Mammary epithelial cell (primary cell): ENCODE results near the gene MAP3K7.

ENCODE experiments used
- CTCF ChIP-seq, 2 donors: IDR thresholded peaks in 1 of 2; conservative IDR thresholded peaks in 1 of 2; 2 replicates each; pipeline ENCODE4 v1.5.1; 2011 to 2012; ENCODE audit warnings: inconsistent platforms in 2 of 2, low read length in 2 of 2, mild to moderate bottlenecking in 2 of 2, control low read depth in 1 of 2, low read depth in 1 of 2; ENCODE audit not compliant: insufficient read depth in 1 of 2; ENCODE audit errors: extremely low read depth in 1 of 2
- EZH2 ChIP-seq: IDR thresholded peaks from 2 replicates; pipeline ENCODE4 v1.6.1; 2012; ENCODE audit warnings: low read length, inconsistent platforms, borderline replicate concordance

- TF ChIP-seq CTCF (conservative IDR thresholded peaks at IDR 0.05 in 1 of 2, IDR thresholded peaks at IDR 0.05 in 1 of 2; ENCODE audit: extremely low read depth in 1 of 2, insufficient read depth in 1 of 2, low read depth in 1 of 2, low read length in 2 of 2) (no peak), EZH2 (no peak)
Observed at GRCh38 chr6:90502381-90502780, 84.5 kb downstream of the MAP3K7 start.
